Measurements from ENCODE around the gene DSCAM.

DSCAM gene

GRCh38 chr21:40839521-40839920 lies 7.4 kb downstream of the DSCAM start:
- DNase-seq, result no peak

- no peak for DNase-seq
Observed at GRCh38 chr21:40837456-40837855, 9.5 kb downstream of the DSCAM start.

- DNase-seq, result no peak
Observed at GRCh38 chr21:40835184-40835694, 11.7 kb downstream of the DSCAM start.

GRCh38 chr21:40833184-40833583 lies 13.8 kb downstream of the DSCAM start:
- DNase-seq, result no peak

GRCh38 chr21:40832316-40832715 lies 14.6 kb downstream of the DSCAM start:
- no peak for DNase-seq

- no peak for DNase-seq
Observed at GRCh38 chr21:40830836-40831235, 16.1 kb downstream of the DSCAM start.

- no peak for DNase-seq
Observed at GRCh38 chr21:40829791-40830190, 17.2 kb downstream of the DSCAM start.

- no peak for DNase-seq
Observed at GRCh38 chr21:40829308-40829707, 17.6 kb downstream of the DSCAM start.

- no peak for DNase-seq
Observed at GRCh38 chr21:40827509-40827908, 19.4 kb downstream of the DSCAM start.

- DNase-seq, result no peak
Observed at GRCh38 chr21:40819071-40819900, 27.7 kb downstream of the DSCAM start.

GRCh38 chr21:40813918-40814317 lies 33.0 kb downstream of the DSCAM start:
- DNase-seq, result no peak

- no peak for DNase-seq
Observed at GRCh38 chr21:40809673-40810197, 37.2 kb downstream of the DSCAM start.

- no peak for DNase-seq
Observed at GRCh38 chr21:40803101-40803500, 43.9 kb downstream of the DSCAM start.

GRCh38 chr21:40800126-40800525 lies 46.8 kb downstream of the DSCAM start:
- no peak for DNase-seq

GRCh38 chr21:40797891-40798290 lies 49.1 kb downstream of the DSCAM start:
- no peak for DNase-seq

GRCh38 chr21:40797410-40797809 lies 49.5 kb downstream of the DSCAM start:
- no peak for DNase-seq

- DNase-seq, result no peak
Observed at GRCh38 chr21:40796464-40796863, 50.5 kb downstream of the DSCAM start.

GRCh38 chr21:40795313-40795712 lies 51.6 kb downstream of the DSCAM start:
- no peak for DNase-seq

- no peak for DNase-seq
Observed at GRCh38 chr21:40792691-40793456, 54.1 kb downstream of the DSCAM start.

- no peak for DNase-seq
Observed at GRCh38 chr21:40788635-40789034, 58.3 kb downstream of the DSCAM start.

- DNase-seq, result no peak
Observed at GRCh38 chr21:40783404-40783803, 63.6 kb downstream of the DSCAM start.

- no peak for DNase-seq
Observed at GRCh38 chr21:40770435-40771055, 76.4 kb downstream of the DSCAM start.

GRCh38 chr21:40769231-40769630 lies 77.7 kb downstream of the DSCAM start:
- DNase-seq, result no peak

All from CD4-positive, alpha-beta T cell treated with Interferon alpha-2 for 1 hour (primary cell).